Measurements from ENCODE around the gene RNASE8.

The RNASE8 gene

GRCh38 chr14:21072781-21073339, 15.2 kb downstream of the RNASE8 start:
- no peak for DNase-seq (ENCODE audit: low spot score)

- DNase-seq (ENCODE audit: low spot score) = no peak
Measured at GRCh38 chr14:21073921-21074320, 16.3 kb downstream of the RNASE8 start.

GRCh38 chr14:21074398-21075272, 17.0 kb downstream of the RNASE8 start:
- no peak for DNase-seq (ENCODE audit: low spot score)

GRCh38 chr14:21075719-21076437, 18.3 kb downstream of the RNASE8 start:
- no peak for DNase-seq (ENCODE audit: low spot score)

GRCh38 chr14:21077672-21078071, 20.1 kb downstream of the RNASE8 start:
- no peak for DNase-seq (ENCODE audit: low spot score)

- DNase-seq (ENCODE audit: low spot score) = no peak
Measured at GRCh38 chr14:21078287-21078686, 20.7 kb downstream of the RNASE8 start.

- DNase-seq (ENCODE audit: low spot score) = no peak
Measured at GRCh38 chr14:21078726-21079125, 21.1 kb downstream of the RNASE8 start.

- peak; percentile 53 for DNase-seq (ENCODE audit: low spot score)
Measured at GRCh38 chr14:21081521-21082142, 24.0 kb downstream of the RNASE8 start.

GRCh38 chr14:21083565-21084325, 26.1 kb downstream of the RNASE8 start:
- peak; percentile 53 for DNase-seq (ENCODE audit: low spot score)

- DNase-seq (ENCODE audit: low spot score) = no peak
Measured at GRCh38 chr14:21084396-21084795, 26.8 kb downstream of the RNASE8 start.

GRCh38 chr14:21084998-21085853, 27.6 kb downstream of the RNASE8 start:
- no peak for DNase-seq (ENCODE audit: low spot score)

GRCh38 chr14:21086908-21087293, 29.3 kb downstream of the RNASE8 start:
- DNase-seq (ENCODE audit: low spot score) = no peak

GRCh38 chr14:21087294-21088091, 29.9 kb downstream of the RNASE8 start:
- DNase-seq (ENCODE audit: low spot score) = peak; percentile 58

- DNase-seq (ENCODE audit: low spot score) = no peak
Measured at GRCh38 chr14:21088687-21089086, 31.1 kb downstream of the RNASE8 start.

- DNase-seq (ENCODE audit: low spot score) = no peak
Measured at GRCh38 chr14:21089271-21089670, 31.6 kb downstream of the RNASE8 start.

GRCh38 chr14:21089877-21090193, 32.2 kb downstream of the RNASE8 start:
- DNase-seq (ENCODE audit: low spot score) = no peak

- no peak for DNase-seq (ENCODE audit: low spot score)
Measured at GRCh38 chr14:21090194-21090939, 32.7 kb downstream of the RNASE8 start.

GRCh38 chr14:21090940-21091663, 33.5 kb downstream of the RNASE8 start:
- DNase-seq (ENCODE audit: low spot score) = no peak

GRCh38 chr14:21091821-21092272, 34.2 kb downstream of the RNASE8 start:
- peak; percentile 57 for DNase-seq (ENCODE audit: low spot score)
